ENCODE results near the gene DMTF1.

DMTF1 gene

GRCh38 chr7:87127019-87127418 lies 25.2 kb upstream of the DMTF1 start:
- Mint-ChIP-seq H3K27me3 (peaks cover 13% of the 10 kb centered on the region), H3K4me3 (no peak overlapping the region), H3K9me3 (no peaks in the 10 kb centered on the region), H3K4me1 (no peaks in the 10 kb centered on the region), H3K27ac (ENCODE audit: low read depth) (no peak overlapping the region), H3K36me3 (ENCODE audit: insufficient read depth) (no peaks in the 10 kb centered on the region)
- DNase-seq (ENCODE audit: low spot score in 2 of 2): no peak
- ATAC-seq (replicated peaks; ENCODE audit: extremely low read depth, poor library complexity, severe bottlenecking): no peak

DNA sequence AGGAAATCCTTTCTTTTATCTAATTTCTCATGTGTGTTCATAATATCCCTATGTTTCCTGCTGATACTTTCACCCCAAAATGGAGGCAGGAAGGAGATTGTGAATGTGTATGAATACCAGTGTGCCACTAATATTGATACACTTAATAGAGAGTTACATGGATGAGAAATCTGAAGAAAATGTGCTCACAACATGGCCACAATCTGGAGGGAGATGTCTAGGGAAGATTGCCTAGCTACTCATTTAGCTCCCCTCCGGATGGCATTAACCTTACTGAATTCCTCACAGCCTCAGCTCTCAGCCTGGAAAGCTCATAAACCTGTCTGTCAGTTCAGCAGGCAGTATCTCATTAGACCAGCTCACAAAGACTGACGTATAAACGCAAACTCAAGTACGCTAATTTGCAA lies 23.4 kb upstream of the DMTF1 start:
- Mint-ChIP-seq H3K4me3 (no peak overlapping the region), H3K4me1 (no peaks in the 10 kb centered on the region), H3K36me3 (ENCODE audit: insufficient read depth) (no peaks in the 10 kb centered on the region), H3K27me3 (peaks cover 21% of the 10 kb centered on the region), H3K27ac (ENCODE audit: low read depth) (no peak overlapping the region), H3K9me3 (no peaks in the 10 kb centered on the region)
- ATAC-seq (replicated peaks; ENCODE audit: extremely low read depth, poor library complexity, severe bottlenecking) (no peak), DNase-seq (ENCODE audit: low spot score in 2 of 2) (no peak)

DNA sequence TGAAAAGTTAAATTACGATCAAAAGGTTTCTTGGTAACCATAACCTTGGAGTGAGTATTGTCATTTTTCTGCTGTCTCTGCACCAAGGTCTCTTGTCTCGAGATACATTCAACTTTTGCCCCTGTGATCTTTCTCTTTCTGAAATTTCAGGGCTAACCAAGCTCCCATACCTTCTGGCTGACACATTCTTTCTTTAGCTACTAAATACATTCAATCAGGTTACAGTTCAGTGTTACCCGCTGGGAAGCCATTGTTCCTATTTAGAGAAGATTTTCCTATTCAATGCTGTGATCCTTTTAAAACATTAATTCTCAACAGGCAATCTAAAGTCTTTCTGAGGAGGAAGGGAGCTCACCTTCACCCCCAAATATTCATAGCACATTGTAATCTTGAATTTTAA lies 22.9 kb upstream of the DMTF1 start:
- ATAC-seq (replicated peaks; ENCODE audit: extremely low read depth, poor library complexity, severe bottlenecking) (no peak), DNase-seq (ENCODE audit: low spot score in 2 of 2) (no peak)
- H3K4me1 Mint-ChIP-seq: no peaks in the 10 kb centered on the region
- no peak overlapping the region for H3K4me3 Mint-ChIP-seq
- H3K27ac Mint-ChIP-seq (ENCODE audit: low read depth): no peak overlapping the region
- H3K9me3 Mint-ChIP-seq: no peaks in the 10 kb centered on the region
- no peaks in the 10 kb centered on the region for H3K36me3 Mint-ChIP-seq (ENCODE audit: insufficient read depth)
- peaks cover 21% of the 10 kb centered on the region for H3K27me3 Mint-ChIP-seq

DNA sequence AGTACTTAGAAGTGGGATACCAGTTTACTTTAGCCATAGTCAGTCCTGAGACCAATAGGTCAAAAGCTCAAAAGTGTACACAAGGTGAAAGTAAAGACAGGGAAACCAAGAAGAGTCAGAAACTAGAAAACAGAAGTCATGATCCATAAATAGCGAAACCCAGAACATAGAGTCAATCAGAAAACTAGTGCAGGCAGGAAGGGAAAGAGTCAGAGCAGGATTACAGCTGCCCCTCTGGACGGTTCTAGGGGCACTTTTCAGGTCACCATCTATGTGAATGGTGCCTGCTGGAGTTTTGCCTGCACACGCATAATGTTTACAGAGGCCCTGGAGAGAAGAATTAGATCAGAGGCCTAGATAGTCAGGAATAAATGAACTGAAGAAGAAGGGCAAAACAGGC lies 22.4 kb upstream of the DMTF1 start:
- Mint-ChIP-seq H3K27me3 (peaks cover 21% of the 10 kb centered on the region), H3K36me3 (ENCODE audit: insufficient read depth) (no peaks in the 10 kb centered on the region), H3K4me1 (no peaks in the 10 kb centered on the region), H3K9me3 (no peaks in the 10 kb centered on the region), H3K27ac (ENCODE audit: low read depth) (no peak overlapping the region), H3K4me3 (no peak overlapping the region)
- no peak for DNase-seq (ENCODE audit: low spot score in 2 of 2)
- ATAC-seq (replicated peaks; ENCODE audit: extremely low read depth, poor library complexity, severe bottlenecking): no peak

GRCh38 chr7:87131771-87132170 lies 20.5 kb upstream of the DMTF1 start:
- Mint-ChIP-seq H3K9me3 (no peaks in the 10 kb centered on the region), H3K27ac (ENCODE audit: low read depth) (no peak overlapping the region), H3K4me3 (no peak overlapping the region), H3K27me3 (peaks cover 19% of the 10 kb centered on the region), H3K4me1 (no peaks in the 10 kb centered on the region), H3K36me3 (ENCODE audit: insufficient read depth) (no peaks in the 10 kb centered on the region)
- no peak for DNase-seq (ENCODE audit: low spot score in 2 of 2)
- ATAC-seq (replicated peaks; ENCODE audit: extremely low read depth, poor library complexity, severe bottlenecking): no peak

GRCh38 chr7:87137271-87137670 lies 15.0 kb upstream of the DMTF1 start:
- Mint-ChIP-seq H3K4me1 (no peaks in the 10 kb centered on the region), H3K27me3 (peaks cover 37% of the 10 kb centered on the region), H3K9me3 (no peaks in the 10 kb centered on the region), H3K36me3 (ENCODE audit: insufficient read depth) (no peaks in the 10 kb centered on the region), H3K4me3 (no peak overlapping the region), H3K27ac (ENCODE audit: low read depth) (no peak overlapping the region)
- DNase-seq (ENCODE audit: low spot score in 2 of 2) (no peak), ATAC-seq (replicated peaks; ENCODE audit: extremely low read depth, poor library complexity, severe bottlenecking) (no peak)

GRCh38 chr7:87139514-87139913 lies 12.7 kb upstream of the DMTF1 start:
- no peaks in the 10 kb centered on the region for H3K4me1 Mint-ChIP-seq
- H3K36me3 Mint-ChIP-seq (ENCODE audit: insufficient read depth): no peaks in the 10 kb centered on the region
- peaks cover 32% of the 10 kb centered on the region for H3K27me3 Mint-ChIP-seq
- DNase-seq (ENCODE audit: low spot score in 2 of 2) (no peak), ATAC-seq (replicated peaks; ENCODE audit: extremely low read depth, poor library complexity, severe bottlenecking) (no peak)
- no peak overlapping the region for H3K4me3 Mint-ChIP-seq
- H3K9me3 Mint-ChIP-seq: no peaks in the 10 kb centered on the region
- no peak overlapping the region for H3K27ac Mint-ChIP-seq (ENCODE audit: low read depth)

DNA sequence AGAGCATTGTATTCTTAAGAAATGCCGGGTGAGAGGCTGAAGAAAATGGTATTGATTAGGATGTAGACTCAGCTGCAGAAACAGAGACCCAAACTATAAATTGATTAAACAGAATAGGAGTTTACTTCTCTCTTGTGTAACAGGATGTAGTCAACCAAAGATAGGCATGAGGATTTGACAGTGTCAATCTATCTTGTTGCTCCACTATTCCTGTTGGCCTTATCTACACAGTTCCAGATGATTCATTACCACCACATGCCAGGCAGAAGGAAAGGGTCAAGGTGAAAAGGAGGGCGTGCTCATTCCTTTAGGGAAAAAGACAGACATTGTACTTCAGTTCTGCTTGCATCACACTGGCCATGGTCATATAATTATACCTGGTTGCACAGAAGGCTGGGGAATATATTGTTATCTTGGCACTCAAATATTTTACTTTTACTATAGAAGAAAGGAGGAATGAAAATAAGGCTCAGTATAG lies 11.9 kb upstream of the DMTF1 start:
- Mint-ChIP-seq H3K4me3 (no peak overlapping the region), H3K36me3 (ENCODE audit: insufficient read depth) (no peaks in the 10 kb centered on the region), H3K9me3 (no peaks in the 10 kb centered on the region), H3K27ac (ENCODE audit: low read depth) (no peak overlapping the region), H3K4me1 (no peaks in the 10 kb centered on the region), H3K27me3 (peaks cover 32% of the 10 kb centered on the region)
- ATAC-seq (replicated peaks; ENCODE audit: extremely low read depth, poor library complexity, severe bottlenecking) (no peak), DNase-seq (ENCODE audit: low spot score in 2 of 2) (no peak)

DNA sequence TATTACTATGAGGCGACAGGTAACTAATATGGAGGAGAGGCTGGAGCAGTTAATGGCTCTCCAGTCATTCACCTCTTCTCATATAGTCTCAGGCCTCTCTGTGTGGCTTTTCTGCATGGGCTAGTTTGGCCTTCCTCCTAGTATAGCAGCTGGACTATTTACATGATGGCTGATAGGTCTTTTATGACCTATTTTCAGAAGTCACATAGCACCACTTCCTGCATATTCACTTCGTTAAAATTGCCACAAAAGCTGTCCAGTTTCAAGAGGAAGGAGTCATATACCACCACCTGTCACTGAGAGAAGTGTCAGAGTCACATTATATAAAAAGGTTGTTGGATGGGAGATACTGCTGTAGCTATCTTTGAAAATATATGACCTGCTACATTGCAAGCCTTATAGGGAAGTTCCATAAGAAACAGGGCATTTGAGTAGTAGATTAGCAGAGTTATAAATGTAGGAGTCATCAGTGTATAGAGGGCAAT lies 8.0 kb upstream of the DMTF1 start:
- Mint-ChIP-seq H3K27ac (ENCODE audit: low read depth) (no peak overlapping the region), H3K36me3 (ENCODE audit: insufficient read depth) (no peaks in the 10 kb centered on the region), H3K4me1 (no peaks in the 10 kb centered on the region), H3K27me3 (peaks cover 1% of the 10 kb centered on the region), H3K4me3 (no peak overlapping the region), H3K9me3 (no peaks in the 10 kb centered on the region)
- ATAC-seq (replicated peaks; ENCODE audit: extremely low read depth, poor library complexity, severe bottlenecking): no peak
- DNase-seq (ENCODE audit: low spot score in 2 of 2): no peak

GRCh38 chr7:87146740-87147386 lies 5.4 kb upstream of the DMTF1 start:
- ATAC-seq (replicated peaks; ENCODE audit: extremely low read depth, poor library complexity, severe bottlenecking): no peak
- H3K4me1 Mint-ChIP-seq: peaks cover 4% of the 10 kb centered on the region

GRCh38 chr7:87147500-87147899 lies 4.8 kb upstream of the DMTF1 start:
- no peak for DNase-seq (ENCODE audit: low spot score in 2 of 2)
- Mint-ChIP-seq H3K27ac (ENCODE audit: low read depth) (no peak overlapping the region), H3K4me3 (no peak overlapping the region), H3K4me1 (peaks cover 7% of the 10 kb centered on the region), H3K9me3 (no peaks in the 10 kb centered on the region), H3K36me3 (ENCODE audit: insufficient read depth) (peaks cover 7% of the 10 kb centered on the region), H3K27me3 (no peaks in the 10 kb centered on the region)
- no peak for ATAC-seq (replicated peaks; ENCODE audit: extremely low read depth, poor library complexity, severe bottlenecking)

More at GRCh38 chr7:87146740-87147386, 5.4 kb upstream of the DMTF1 start:
- Mint-ChIP-seq H3K27me3 (no peaks in the 10 kb centered on the region), H3K4me3 (no peak overlapping the region), H3K9me3 (no peaks in the 10 kb centered on the region), H3K27ac (ENCODE audit: low read depth) (no peak overlapping the region), H3K36me3 (ENCODE audit: insufficient read depth) (peaks cover 2% of the 10 kb centered on the region)
- no peak for DNase-seq (ENCODE audit: low spot score in 2 of 2)

DNA sequence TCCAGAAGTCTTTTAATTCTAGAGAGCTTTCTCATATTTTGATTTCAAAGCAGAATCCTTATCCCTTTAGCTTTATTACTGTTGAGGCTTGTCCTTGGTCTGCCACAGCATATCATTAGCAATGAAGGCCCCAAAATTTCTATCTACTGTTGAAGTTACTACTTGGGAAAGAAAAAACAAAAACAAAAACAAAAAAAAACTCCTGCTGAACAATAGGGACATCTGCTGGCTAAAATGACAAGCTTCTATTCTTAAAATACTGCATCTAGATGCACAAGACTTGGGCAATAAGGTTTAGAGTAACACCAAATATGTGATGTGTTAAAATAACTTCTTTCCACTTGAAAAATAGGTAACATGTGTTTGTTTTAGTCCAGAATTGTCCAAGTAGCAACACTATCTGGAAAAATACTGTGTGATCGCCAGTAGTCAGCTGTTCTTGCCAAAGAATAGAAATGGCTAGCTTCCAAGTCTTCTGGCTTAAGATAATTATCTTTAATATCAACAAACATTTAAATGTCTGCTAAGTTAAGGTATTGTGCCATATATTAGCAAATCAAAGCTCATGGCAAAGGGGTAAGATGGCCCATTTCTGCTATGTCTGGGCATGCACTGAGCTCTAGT lies 3.8 kb upstream of the DMTF1 start:
- H3K27ac Mint-ChIP-seq (ENCODE audit: low read depth): no peak overlapping the region
- DNase-seq (ENCODE audit: low spot score in 2 of 2): no peak
- no peak for ATAC-seq (replicated peaks; ENCODE audit: extremely low read depth, poor library complexity, severe bottlenecking)
- H3K4me1 Mint-ChIP-seq: peaks cover 12% of the 10 kb centered on the region
- no peak overlapping the region for H3K4me3 Mint-ChIP-seq
- H3K27me3 Mint-ChIP-seq: no peaks in the 10 kb centered on the region
- H3K36me3 Mint-ChIP-seq (ENCODE audit: insufficient read depth): peaks cover 15% of the 10 kb centered on the region
- H3K9me3 Mint-ChIP-seq: no peaks in the 10 kb centered on the region

GRCh38 chr7:87151002-87151728 lies 1.1 kb upstream of the DMTF1 start:
- H3K27ac Mint-ChIP-seq (ENCODE audit: low read depth): peak overlapping the region; percentile 94
- H3K4me3 Mint-ChIP-seq: peak overlapping the region; percentile 95
- ATAC-seq (replicated peaks; ENCODE audit: extremely low read depth, poor library complexity, severe bottlenecking) (no peak), DNase-seq (ENCODE audit: low spot score in 2 of 2) (no peak)
- H3K27me3 Mint-ChIP-seq: no peaks in the 10 kb centered on the region
- H3K9me3 Mint-ChIP-seq: no peaks in the 10 kb centered on the region
- peaks cover 17% of the 10 kb centered on the region for H3K36me3 Mint-ChIP-seq (ENCODE audit: insufficient read depth)
- H3K4me1 Mint-ChIP-seq: peaks cover 33% of the 10 kb centered on the region

Measured in central memory CD8-positive, alpha-beta T cell (primary cell).